Osteocyte (in vitro differentiated cells): Measurements from ENCODE around the gene RCAN3. TPM values are rescaled to one million over a fixed set of nuclear protein-coding genes. Genes with fewer than 3 reads are reported as not detected.

Experiments
- DNase-seq: peaks from one replicate; pipeline ENCODE4 v3.0.0; 2021; ENCODE audit warnings: mixed read lengths; ENCODE audit not compliant: unreplicated experiment; ENCODE audit errors: extremely low spot score
- H3K27ac Mint-ChIP-seq: one replicate; pipeline ENCODE4 v1.8.0; 2021; ENCODE audit warnings: mild to moderate bottlenecking, mixed read lengths; ENCODE audit not compliant: unreplicated experiment
- H3K27me3 Mint-ChIP-seq: one replicate; pipeline ENCODE4 v1.8.0; 2021; ENCODE audit warnings: mixed read lengths; ENCODE audit not compliant: unreplicated experiment
- H3K36me3 Mint-ChIP-seq: one replicate; pipeline ENCODE4 v1.8.0; 2021; ENCODE audit warnings: mixed read lengths; ENCODE audit not compliant: unreplicated experiment
- H3K4me1 Mint-ChIP-seq: one replicate; pipeline ENCODE4 v1.8.0; 2021; ENCODE audit warnings: mixed read lengths; ENCODE audit not compliant: unreplicated experiment
- H3K4me3 Mint-ChIP-seq: one replicate; pipeline ENCODE4 v1.8.0; 2021; ENCODE audit warnings: mild to moderate bottlenecking, moderate library complexity, mixed read lengths; ENCODE audit not compliant: unreplicated experiment
- H3K9me3 Mint-ChIP-seq: one replicate; pipeline ENCODE4 v1.8.0; 2021; ENCODE audit warnings: mixed read lengths; ENCODE audit not compliant: unreplicated experiment
- total RNA-seq: library from RNA; stranded (reverse); gene quantifications from 2 replicates; pipeline ENCODE4 v1.2.1, GENCODE V29; 2021
- TF ChIP-seq, protein P1 (sequence below): fragments of 200-600 bp; sonication (generic); IDR thresholded peaks from 2 replicates; pipeline ENCODE4 v1.5.0; 2021; ENCODE audit warnings: antibody characterized with exemption, mild to moderate bottlenecking, moderate library complexity

The RCAN3 gene
- total RNA-seq, 1 donor from 2014 or later: 9.8 TPM

DNA sequence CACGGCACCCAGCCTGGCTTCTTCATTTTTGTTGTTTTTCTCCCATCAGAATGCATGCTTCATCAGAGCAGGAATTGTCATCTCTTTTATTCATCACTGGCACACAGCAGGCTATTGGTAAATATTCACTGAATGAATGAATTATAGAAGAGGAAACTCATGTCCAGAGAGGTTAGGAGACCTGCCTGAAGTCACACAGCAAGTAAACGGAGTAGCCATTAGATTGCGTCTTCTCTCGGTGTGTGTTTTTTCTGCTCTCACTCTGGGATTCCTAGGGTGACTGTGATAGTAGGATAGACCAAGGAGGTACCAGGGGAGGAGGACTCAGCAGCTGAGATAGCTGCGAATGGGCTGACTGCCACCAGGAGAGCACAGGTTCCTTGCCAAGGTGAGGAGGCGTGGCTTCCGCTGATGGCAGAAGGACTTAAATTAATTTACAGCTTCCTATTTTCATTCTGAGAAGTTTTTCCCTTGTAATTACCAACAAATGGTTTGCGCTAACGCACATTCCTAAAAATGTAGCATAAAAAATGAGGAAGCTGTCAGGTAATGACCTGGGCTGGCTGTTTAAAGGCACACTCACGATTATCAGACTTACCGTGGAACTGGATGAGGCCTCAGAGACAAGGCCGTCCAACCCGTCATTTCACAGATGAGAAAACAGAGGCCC, 48.8 kb downstream of the RCAN3 start:
- no peak for DNase-seq
- H3K9me3 Mint-ChIP-seq: no peaks in the 10 kb centered on the region
- TF ChIP-seq, protein P1, sequence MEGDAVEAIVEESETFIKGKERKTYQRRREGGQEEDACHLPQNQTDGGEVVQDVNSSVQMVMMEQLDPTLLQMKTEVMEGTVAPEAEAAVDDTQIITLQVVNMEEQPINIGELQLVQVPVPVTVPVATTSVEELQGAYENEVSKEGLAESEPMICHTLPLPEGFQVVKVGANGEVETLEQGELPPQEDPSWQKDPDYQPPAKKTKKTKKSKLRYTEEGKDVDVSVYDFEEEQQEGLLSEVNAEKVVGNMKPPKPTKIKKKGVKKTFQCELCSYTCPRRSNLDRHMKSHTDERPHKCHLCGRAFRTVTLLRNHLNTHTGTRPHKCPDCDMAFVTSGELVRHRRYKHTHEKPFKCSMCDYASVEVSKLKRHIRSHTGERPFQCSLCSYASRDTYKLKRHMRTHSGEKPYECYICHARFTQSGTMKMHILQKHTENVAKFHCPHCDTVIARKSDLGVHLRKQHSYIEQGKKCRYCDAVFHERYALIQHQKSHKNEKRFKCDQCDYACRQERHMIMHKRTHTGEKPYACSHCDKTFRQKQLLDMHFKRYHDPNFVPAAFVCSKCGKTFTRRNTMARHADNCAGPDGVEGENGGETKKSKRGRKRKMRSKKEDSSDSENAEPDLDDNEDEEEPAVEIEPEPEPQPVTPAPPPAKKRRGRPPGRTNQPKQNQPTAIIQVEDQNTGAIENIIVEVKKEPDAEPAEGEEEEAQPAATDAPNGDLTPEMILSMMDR: no peak
- no peak overlapping the region for H3K27ac Mint-ChIP-seq
- H3K27me3 Mint-ChIP-seq: peaks cover 44% of the 10 kb centered on the region
- no peaks in the 10 kb centered on the region for H3K36me3 Mint-ChIP-seq
- H3K4me1 Mint-ChIP-seq: peaks cover 4% of the 10 kb centered on the region
- no peak overlapping the region for H3K4me3 Mint-ChIP-seq

DNA sequence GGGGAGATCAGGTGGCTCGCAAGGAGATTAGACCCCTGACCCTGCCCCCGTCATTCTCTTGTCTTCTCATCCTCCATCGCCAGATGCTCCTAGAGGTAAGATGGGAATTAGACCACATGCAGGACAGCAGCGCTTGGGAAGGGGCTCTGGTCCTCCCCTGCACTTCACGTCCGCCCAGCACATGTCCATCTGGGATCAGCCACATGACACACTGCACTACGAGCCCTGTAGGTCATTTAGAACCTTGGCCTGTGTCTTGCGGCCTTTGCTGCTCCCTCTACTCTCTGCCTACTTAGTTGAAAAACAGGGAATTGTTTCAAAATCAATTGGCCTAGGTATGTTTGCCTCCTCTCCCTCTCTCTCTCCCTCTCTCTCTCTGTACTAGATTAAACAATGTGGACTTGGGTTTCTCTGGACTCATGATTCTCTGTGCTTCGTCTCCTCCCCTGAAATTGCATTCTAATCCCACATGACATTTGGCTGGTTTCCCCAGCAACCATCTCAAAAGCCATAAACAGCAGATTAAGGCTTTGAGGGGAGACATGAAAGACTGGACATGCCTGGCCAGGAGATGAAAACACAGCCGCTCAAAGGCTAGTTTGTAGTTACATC, 49.4 kb downstream of the RCAN3 start:
- no peak overlapping the region for H3K27ac Mint-ChIP-seq
- peaks cover 4% of the 10 kb centered on the region for H3K4me1 Mint-ChIP-seq
- H3K9me3 Mint-ChIP-seq: no peaks in the 10 kb centered on the region
- TF ChIP-seq, protein P1: no peak
- H3K27me3 Mint-ChIP-seq: peaks cover 51% of the 10 kb centered on the region
- no peak for DNase-seq
- H3K4me3 Mint-ChIP-seq: no peak overlapping the region
- no peaks in the 10 kb centered on the region for H3K36me3 Mint-ChIP-seq

DNA sequence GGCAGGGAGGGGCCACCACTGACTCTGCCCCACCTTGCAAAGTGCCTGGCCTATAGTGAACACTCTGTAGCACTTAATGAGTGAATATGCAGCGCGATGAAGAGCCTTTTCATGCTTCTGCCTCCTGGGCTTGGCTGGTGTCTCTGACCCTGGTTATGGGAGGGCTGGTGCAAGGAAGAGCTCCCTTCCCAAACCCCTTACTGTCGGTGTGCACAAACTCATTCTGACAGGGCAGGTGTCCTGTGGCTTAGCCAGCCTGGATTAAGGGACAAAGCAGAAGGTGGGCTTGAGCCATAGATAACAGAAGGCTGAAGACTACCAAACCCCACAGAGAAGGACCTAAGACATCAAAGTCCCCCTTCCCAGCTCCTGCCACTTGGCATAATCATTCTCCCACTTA, 51.3 kb downstream of the RCAN3 start:
- no peak overlapping the region for H3K4me3 Mint-ChIP-seq
- H3K36me3 Mint-ChIP-seq: no peaks in the 10 kb centered on the region
- TF ChIP-seq, protein P1: no peak
- no peak overlapping the region for H3K27ac Mint-ChIP-seq
- H3K27me3 Mint-ChIP-seq: peaks cover 42% of the 10 kb centered on the region
- peaks cover 7% of the 10 kb centered on the region for H3K4me1 Mint-ChIP-seq
- no peaks in the 10 kb centered on the region for H3K9me3 Mint-ChIP-seq
- DNase-seq: no peak

DNA sequence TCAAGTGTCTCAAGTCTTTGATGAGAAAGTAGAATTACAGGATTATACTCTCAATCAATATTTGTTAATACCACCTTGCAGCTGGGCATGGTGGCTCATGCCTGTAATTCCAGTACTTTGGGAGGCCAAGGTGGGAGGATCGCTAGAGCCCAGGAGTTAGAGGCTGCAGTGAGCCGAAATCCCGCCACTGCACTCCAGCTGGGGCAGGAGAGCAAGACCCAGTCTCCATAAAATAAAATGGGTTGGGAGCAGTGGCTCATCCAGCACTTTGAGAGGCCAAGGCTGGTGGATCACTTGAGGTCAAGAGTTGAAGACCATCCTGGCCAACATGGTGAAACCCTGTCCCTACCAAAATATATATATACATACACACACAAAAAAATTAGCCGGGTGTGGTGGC, 52.1 kb downstream of the RCAN3 start:
- Mint-ChIP-seq H3K27me3 (peaks cover 35% of the 10 kb centered on the region), H3K27ac (no peak overlapping the region)
- TF ChIP-seq, protein P1: no peak

DNA sequence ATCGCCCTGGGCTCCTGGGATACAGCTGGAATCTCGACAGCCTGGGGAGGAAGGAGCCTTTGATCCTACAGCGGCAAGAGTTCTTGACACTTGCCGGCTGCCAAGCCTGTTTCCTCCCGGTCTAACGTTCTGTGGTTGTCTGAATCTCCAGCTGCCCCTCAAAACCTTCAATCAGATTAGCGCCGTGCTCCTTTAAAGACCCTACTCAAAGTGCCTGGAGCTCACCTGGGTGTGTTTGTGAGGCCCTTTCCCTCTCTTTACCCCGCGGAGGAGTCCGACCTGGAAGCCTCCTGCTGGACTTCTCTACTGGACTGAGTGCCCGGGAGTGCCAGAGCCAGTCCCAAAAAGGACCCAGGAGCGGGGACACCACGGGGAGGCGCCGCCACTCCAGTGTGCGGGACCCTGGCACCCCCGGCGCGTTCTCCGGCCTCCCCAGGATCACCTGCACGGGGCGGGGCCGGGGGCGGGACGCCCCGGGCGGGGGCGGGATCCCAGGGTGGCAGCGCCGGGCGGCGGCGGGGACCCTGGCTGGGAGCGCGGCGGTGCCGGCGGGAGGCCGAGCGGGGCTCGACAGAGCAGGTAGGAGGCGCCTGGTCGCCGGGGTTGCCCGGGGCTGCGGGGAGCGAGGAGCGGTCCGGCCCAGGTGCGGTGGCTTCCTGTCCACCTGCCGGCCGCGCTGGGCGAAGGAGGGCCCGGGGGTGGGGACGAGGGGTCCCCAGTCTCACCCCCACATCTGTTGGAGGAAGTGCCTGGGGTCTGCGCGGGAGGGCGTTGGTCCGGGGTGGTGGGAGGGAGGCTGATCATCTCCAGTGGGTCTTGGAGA, 53.2 kb downstream of the RCAN3 start, which contains the start of gene NCMAP:
Gene NCMAP (plus strand): TSS at position 497 of the 823 bp plus-strand sequence. CDS start 39,344 bp downstream, outside the sequence.
- Mint-ChIP-seq H3K27me3 (peaks cover 30% of the 10 kb centered on the region), H3K4me1 (peaks cover 14% of the 10 kb centered on the region), H3K27ac (no peak within 1 kb of the TSS), H3K36me3 (no peaks in the 10 kb centered on the region), H3K9me3 (no peaks in the 10 kb centered on the region), H3K4me3 (no peak within 1 kb of the TSS)
- no peak for DNase-seq
- TF ChIP-seq, protein P1: no peak

More for the DNA sequence above, 52.1 kb downstream of the RCAN3 start:
- DNase-seq: no peak
- no peaks in the 10 kb centered on the region for H3K36me3 Mint-ChIP-seq
- no peak overlapping the region for H3K4me3 Mint-ChIP-seq
- peaks cover 14% of the 10 kb centered on the region for H3K4me1 Mint-ChIP-seq
- no peaks in the 10 kb centered on the region for H3K9me3 Mint-ChIP-seq
